Epithelial cell of proximal tubule (primary cell): ENCODE results near the gene PPFIBP2. TPM values are rescaled to one million over a fixed set of nuclear protein-coding genes. Genes with fewer than 3 reads are reported as not detected.

Experiments used
- DNase-seq: peaks from one replicate; pipeline ENCODE4 v3.0.0-alpha.2; 2011; ENCODE audit warnings: low read depth
- H3K4me3 ChIP-seq: 2 replicates; pipeline ENCODE4 v1.5.1; 2011; ENCODE audit warnings: low read depth, mild to moderate bottlenecking, low read length
- total RNA-seq: library from RNA; depleted of rRNA; stranded (reverse); fragments of >200 nt; gene quantifications from 2 replicates; pipeline ENCODE4 v1.2.3, GENCODE V29; 2015
- TF ChIP-seq, protein P1 (sequence below): conservative IDR thresholded peaks from 2 replicates; pipeline ENCODE4 v1.5.1; 2012; ENCODE audit warnings: low read depth, mild to moderate bottlenecking, low read length

Gene PPFIBP2
- total RNA-seq, 1 donor from 2014 or later = 1.7 TPM

DNA sequence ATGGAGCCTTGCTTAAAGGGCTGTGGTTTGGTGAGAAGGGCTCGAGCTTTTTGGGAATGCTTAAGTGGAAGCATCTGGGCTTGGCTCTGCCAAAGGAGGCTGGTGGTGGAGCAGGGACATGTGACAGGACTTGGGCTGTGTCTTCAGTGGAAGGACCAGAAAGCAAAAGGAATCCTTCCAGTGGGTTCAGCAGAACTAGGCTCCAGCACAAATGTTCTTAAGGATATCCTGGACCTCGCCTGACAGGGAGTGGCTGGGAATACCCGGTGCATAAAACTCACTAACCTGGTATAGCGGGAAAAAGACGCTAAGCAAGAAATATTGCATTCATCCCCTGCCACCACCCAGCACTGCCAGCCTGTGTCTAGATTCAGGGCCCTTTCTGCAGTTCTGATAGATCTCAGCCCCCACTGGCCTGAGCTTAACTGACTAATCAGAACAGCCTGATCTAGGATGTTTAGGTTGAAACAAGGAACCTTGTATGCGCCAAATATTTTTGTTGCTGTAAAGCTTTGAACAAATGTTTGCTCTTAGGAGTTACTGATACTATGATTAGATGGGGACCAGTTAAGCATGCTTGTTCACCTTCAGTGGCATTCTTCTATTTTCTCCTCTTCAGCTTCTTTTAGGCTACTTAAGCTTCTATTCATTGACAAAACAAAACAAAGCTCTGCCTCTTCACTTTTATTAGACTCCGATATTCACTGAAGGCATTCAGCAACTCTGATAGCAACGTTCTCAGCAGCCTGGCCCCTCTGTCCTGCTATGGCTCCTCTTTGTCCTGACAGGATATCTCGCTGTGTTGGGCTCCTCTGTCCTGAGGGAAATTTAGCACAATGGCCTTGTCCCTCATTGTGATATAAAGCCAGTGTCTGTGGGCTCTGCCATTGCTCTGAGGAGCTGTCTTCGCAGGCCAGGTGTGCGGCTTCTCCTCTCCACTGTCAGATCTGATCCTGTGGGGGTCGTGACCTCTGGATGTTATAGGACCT lies 25.0 kb downstream of the PPFIBP2 start:
- TF ChIP-seq, protein P1, sequence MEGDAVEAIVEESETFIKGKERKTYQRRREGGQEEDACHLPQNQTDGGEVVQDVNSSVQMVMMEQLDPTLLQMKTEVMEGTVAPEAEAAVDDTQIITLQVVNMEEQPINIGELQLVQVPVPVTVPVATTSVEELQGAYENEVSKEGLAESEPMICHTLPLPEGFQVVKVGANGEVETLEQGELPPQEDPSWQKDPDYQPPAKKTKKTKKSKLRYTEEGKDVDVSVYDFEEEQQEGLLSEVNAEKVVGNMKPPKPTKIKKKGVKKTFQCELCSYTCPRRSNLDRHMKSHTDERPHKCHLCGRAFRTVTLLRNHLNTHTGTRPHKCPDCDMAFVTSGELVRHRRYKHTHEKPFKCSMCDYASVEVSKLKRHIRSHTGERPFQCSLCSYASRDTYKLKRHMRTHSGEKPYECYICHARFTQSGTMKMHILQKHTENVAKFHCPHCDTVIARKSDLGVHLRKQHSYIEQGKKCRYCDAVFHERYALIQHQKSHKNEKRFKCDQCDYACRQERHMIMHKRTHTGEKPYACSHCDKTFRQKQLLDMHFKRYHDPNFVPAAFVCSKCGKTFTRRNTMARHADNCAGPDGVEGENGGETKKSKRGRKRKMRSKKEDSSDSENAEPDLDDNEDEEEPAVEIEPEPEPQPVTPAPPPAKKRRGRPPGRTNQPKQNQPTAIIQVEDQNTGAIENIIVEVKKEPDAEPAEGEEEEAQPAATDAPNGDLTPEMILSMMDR = no peak
- no peak for DNase-seq
- no peak overlapping the region for H3K4me3 ChIP-seq

GRCh38 chr11:7540830-7541555 lies 27.2 kb downstream of the PPFIBP2 start:
- H3K4me3 ChIP-seq = no peak overlapping the region
- no peak for DNase-seq
- TF ChIP-seq, protein P1 = no peak

DNA sequence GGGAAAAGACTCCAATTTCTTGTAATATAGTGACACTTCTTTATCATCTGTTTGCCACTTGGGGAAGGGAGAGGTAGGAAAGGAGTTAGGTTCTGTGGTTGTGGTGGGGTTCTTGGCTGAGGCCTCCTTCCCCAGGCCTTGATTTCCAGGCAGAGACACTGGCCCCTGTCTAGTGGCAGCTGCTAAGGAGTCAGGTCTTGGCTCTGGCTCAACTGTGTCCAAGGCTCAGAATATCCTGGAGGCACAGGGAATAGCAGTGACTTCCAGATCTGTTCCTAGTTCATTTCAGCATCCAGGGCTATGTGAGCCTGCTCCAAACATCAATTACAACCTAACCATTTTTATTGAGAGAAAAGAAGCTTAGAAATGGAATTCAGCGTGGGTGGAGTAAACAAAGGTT lies 29.5 kb downstream of the PPFIBP2 start:
- H3K4me3 ChIP-seq = no peak overlapping the region
- no peak for DNase-seq
- TF ChIP-seq, protein P1 = no peak

DNA sequence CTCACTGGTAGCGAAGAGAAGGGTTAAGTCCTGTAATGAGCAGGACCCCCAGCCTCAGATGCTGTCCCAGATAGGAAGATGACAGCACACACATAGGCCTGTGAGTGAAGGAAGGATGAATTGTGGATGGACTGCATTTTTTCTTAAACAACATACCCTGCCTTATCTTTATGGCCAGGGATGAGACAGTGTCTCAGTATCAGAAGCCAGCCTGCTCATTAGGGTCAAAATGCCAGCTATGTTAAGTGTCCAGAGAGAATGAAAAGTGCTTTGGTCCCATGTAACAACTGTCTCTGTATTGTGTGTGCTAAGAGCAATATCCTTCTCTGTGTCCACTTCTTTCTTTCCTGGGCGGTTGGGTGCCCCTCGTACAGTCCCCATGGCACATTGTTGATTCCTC lies 30.2 kb downstream of the PPFIBP2 start:
- no peak overlapping the region for H3K4me3 ChIP-seq
- no peak for DNase-seq
- TF ChIP-seq, protein P1 = no peak

DNA sequence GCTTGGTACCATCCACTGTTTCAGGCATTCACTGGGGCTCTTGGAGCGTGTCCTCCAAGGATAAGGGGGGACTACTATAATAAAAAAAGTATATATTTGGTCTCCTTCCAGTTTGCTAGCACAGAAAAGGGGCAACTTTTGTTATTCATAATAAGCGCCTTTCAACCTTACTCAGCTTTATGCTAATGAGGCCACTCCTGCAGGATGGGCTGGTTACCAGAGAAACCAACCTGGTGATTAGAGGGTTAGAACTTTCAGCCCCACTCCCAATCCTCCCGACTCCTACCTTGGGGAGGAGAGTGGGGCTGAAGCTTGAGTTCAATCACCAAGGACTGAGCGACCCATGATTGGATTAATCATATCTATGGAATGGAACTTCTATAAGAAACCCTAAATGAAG lies 31.8 kb downstream of the PPFIBP2 start:
- DNase-seq = no peak
- TF ChIP-seq, protein P1 = no peak
- H3K4me3 ChIP-seq = no peak overlapping the region

DNA sequence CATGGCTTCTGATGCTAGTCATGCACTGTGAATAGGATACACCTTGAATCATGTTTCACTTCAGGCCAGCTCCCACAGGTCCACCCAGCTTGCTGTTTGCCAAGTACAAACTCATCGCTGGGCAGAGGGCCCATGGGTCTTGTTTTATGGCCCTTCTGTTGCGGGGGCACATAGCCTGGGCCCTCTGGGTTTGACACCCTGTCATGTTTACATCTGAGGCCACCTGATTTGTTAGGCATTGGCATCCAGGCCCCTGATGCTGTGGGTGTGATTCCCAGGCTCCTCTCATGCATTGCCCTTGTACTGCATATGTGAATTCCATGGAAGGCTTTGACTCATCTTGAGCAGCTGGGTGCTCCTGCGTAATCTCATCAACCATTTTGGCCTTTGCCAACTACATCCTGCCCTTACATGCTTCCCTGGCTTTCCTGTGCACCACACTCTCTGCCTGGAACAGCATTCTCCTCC lies 32.6 kb downstream of the PPFIBP2 start:
- TF ChIP-seq, protein P1 = no peak
- no peak for DNase-seq
- no peak overlapping the region for H3K4me3 ChIP-seq
